ENCODE measurements around the gene RNF224. TPM values are rescaled to one million over a fixed set of nuclear protein-coding genes. Genes with fewer than 3 reads are reported as not detected.

RNF224 gene
- total RNA-seq, 1 experiment from 2014 or later = 0.30 TPM

DNA sequence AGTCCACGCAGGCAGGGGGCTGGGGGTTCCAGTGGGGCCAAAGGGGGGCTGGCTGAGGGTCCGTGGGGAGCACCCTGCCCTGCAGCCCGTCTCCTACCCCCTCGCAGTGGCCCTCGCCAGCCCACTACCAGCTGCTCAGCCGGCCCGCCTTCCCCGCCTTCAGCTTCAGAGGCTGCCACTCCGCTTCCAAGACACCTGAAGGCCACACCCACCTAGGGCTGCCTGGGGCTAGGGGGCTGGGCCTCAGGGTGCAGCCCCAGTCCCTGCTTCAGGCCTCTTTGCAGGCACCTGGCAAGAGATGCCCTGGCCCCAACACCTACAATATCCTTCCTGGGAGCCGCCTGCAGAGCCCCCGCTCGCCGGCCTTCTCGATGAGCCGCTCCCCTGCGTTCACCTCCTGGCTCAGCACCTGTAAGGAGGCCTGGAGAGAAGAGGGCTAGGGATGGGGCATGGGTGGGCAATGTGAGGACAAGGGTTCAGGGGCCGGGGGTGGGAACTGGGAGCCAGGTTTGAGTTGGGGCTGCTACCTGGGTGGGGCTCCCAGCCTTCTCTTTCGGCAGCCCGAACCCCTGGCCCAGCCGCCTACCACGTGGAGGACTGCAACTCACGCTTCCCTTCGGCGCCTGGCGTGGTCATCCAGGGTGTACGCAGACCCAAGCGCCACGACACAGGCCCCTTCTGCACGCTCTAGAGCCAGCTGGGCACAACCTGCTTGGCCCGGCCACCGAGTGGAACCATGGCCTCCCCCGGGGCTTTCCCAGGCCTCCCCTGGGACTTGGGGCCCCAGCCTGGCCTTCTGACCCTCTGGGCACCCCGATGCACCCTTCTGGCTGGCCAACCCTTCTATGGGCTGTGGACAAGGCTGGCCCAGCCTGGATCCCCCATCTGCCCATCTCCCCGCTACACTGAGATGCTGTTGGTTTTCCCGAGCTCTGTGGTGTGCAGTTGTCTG lies 25.5 kb downstream of the RNF224 start (continued):
- TF ChIP-seq, protein P1, sequence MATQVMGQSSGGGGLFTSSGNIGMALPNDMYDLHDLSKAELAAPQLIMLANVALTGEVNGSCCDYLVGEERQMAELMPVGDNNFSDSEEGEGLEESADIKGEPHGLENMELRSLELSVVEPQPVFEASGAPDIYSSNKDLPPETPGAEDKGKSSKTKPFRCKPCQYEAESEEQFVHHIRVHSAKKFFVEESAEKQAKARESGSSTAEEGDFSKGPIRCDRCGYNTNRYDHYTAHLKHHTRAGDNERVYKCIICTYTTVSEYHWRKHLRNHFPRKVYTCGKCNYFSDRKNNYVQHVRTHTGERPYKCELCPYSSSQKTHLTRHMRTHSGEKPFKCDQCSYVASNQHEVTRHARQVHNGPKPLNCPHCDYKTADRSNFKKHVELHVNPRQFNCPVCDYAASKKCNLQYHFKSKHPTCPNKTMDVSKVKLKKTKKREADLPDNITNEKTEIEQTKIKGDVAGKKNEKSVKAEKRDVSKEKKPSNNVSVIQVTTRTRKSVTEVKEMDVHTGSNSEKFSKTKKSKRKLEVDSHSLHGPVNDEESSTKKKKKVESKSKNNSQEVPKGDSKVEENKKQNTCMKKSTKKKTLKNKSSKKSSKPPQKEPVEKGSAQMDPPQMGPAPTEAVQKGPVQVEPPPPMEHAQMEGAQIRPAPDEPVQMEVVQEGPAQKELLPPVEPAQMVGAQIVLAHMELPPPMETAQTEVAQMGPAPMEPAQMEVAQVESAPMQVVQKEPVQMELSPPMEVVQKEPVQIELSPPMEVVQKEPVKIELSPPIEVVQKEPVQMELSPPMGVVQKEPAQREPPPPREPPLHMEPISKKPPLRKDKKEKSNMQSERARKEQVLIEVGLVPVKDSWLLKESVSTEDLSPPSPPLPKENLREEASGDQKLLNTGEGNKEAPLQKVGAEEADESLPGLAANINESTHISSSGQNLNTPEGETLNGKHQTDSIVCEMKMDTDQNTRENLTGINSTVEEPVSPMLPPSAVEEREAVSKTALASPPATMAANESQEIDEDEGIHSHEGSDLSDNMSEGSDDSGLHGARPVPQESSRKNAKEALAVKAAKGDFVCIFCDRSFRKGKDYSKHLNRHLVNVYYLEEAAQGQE (IDR thresholded peaks at IDR 0.05; ENCODE audit: low read depth) = no peak

GRCh38 chr9:137253717-137254623 lies 26.7 kb downstream of the RNF224 start:
- DNase-seq (ENCODE audit: low read depth, low spot score) (no peak), ATAC-seq (no peak)
- no peaks in the 10 kb centered on the region for H4K20me1 ChIP-seq (ENCODE audit: insufficient read depth)
- H3K36me3 ChIP-seq (ENCODE audit: control insufficient read depth in 1 of 2, insufficient read depth in 2 of 2, low read length in 2 of 2) = peaks cover 13 to 18% of the 10 kb centered on the region in 2 experiments
- H3K27ac ChIP-seq (ENCODE audit: low read depth, low read length) = peak overlapping the region; percentile 91
- RAD21 ChIA-PET (ENCODE audit: low non-redundant PET in 1 of 2, low total read pairs in 2 of 2, uncharacterized antibody in 2 of 2, unreplicated experiment in 2 of 2) = no interaction called here
- H2AFZ ChIP-seq (ENCODE audit: low read depth, low read length, poor library complexity, severe bottlenecking) = no peak overlapping the region
- peak overlapping the region; percentile 93 for H3K4me2 ChIP-seq (ENCODE audit: low read length)
- H3K4me3 ChIP-seq (replicated peaks in 1 of 2; ENCODE audit: low read depth in 1 of 2, low read length in 2 of 2) = peak overlapping the region; percentile 78 to 100
- no peaks in the 10 kb centered on the region for H3K9me3 ChIP-seq (ENCODE audit: control insufficient read depth in 1 of 2, insufficient read depth in 1 of 2, low read depth in 1 of 2, low read length in 2 of 2)
- H3K4me1 ChIP-seq (ENCODE audit: control insufficient read depth in 1 of 2, insufficient read depth in 2 of 2, low read length in 2 of 2) = peaks cover 21 to 42% of the 10 kb centered on the region in 2 experiments
- TSS peak; percentile 47 for BruUV-seq (replicated peaks)
- TF ChIP-seq POLR2AphosphoS5 (IDR thresholded peaks at IDR 0.05; ENCODE audit: low read depth, low read length) (no peak), ZFX (IDR thresholded peaks at IDR 0.05) (peak; percentile 26; the same call in 1 of the 2 replicates)
- H3K9me2 ChIP-seq (ENCODE audit: insufficient read depth) = no peaks in the 10 kb centered on the region
- H3K9ac ChIP-seq (ENCODE audit: low read length) = peak overlapping the region; percentile 88
- CTCF ChIA-PET = interaction anchor here (1.0 to 1.5 kb wide), 7 partner anchors 13 to 187 kb away, joined by 3 to 6 read pairs (median 4); partner anchors contain the start of genes ANAPC2, NRARP, SSNA1 and TUBB4B
- POLR2A ChIA-PET = interaction anchor here (0.6 to 5.9 kb wide), 4 partner anchors 10 to 63 kb away, joined by 3 to 39 read pairs (median 9); partner anchors contain the start of gene TUBB4B
- intact Hi-C loops (cut with micrococcal nuclease) = no loop called here
- H3K27me3 ChIP-seq (ENCODE audit: insufficient read depth, low read length) = no peaks in the 10 kb centered on the region
- H3K79me2 ChIP-seq (ENCODE audit: insufficient read depth, low read length) = peaks cover 32% of the 10 kb centered on the region

Data from HCT116 (cell line).